Breast epithelium (tissue), 3 donors: Measurements from ENCODE around the gene RSBN1L.

Source experiments
- POLR2A ChIP-seq: fragments of 450-650 bp; IDR thresholded peaks from one replicate; pipeline ENCODE4 v1.6.1; 2016; ENCODE audit warnings: antibody characterized with exemption, mild to moderate bottlenecking, moderate library complexity
- TF ChIP-seq, protein P1 (sequence below), 3 donors: fragments of 450-650 bp; IDR thresholded peaks; one replicate each; pipeline ENCODE4 v1.5.1; 2016 to 2017; ENCODE audit warnings: antibody characterized with exemption in 3 of 3, mild to moderate bottlenecking in 3 of 3, moderate library complexity in 3 of 3

DNA sequence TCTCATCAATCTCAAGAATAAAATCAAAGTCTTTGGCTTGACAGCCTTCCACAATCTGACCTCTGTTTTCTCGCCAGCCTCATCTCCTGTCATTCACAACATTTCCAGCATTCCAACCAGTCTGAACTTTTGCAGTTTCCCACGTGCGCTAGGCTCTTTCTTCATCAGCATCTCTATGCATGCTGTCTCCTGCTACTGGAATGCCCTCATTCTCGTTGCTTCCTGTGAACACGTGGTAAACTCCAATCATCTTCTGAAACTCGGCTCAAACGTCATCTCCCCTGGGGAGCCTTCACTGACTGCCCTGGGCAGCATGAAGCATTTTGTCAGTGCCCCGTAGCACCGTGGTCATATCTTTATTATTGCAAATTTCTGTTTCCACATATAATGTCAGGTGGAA lies 12.2 kb upstream of the RSBN1L start:
- TF ChIP-seq, protein P1, sequence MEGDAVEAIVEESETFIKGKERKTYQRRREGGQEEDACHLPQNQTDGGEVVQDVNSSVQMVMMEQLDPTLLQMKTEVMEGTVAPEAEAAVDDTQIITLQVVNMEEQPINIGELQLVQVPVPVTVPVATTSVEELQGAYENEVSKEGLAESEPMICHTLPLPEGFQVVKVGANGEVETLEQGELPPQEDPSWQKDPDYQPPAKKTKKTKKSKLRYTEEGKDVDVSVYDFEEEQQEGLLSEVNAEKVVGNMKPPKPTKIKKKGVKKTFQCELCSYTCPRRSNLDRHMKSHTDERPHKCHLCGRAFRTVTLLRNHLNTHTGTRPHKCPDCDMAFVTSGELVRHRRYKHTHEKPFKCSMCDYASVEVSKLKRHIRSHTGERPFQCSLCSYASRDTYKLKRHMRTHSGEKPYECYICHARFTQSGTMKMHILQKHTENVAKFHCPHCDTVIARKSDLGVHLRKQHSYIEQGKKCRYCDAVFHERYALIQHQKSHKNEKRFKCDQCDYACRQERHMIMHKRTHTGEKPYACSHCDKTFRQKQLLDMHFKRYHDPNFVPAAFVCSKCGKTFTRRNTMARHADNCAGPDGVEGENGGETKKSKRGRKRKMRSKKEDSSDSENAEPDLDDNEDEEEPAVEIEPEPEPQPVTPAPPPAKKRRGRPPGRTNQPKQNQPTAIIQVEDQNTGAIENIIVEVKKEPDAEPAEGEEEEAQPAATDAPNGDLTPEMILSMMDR (IDR thresholded peaks at IDR 0.05) = no peak
- no peak for TF ChIP-seq POLR2A
